Sigmoid colon (tissue), 7 donors: ENCODE results near the gene TSPAN5. TPM values are rescaled to one million over a fixed set of nuclear protein-coding genes. Genes with fewer than 3 reads are reported as not detected.

ENCODE experiments used
- DNase-seq: peaks from one replicate; pipeline ENCODE4 v3.0.0-alpha.2; 2019
- H3K27ac ChIP-seq, 4 donors: fragments of 200-600 bp; sonication (generic); one replicate each; pipeline ENCODE4 v1.5.1; 2016 to 2019; ENCODE audit warnings: mild to moderate bottlenecking in 1 of 4
- H3K27me3 ChIP-seq, 3 donors: fragments of 200-600 bp; sonication (generic); one replicate each; pipeline ENCODE4 v1.5.1; 2019; ENCODE audit warnings: mild to moderate bottlenecking in 1 of 3
- H3K36me3 ChIP-seq, 4 donors: fragments of 200-600 bp; sonication (generic); one replicate each; pipeline ENCODE4 v1.5.1; 2016 to 2019
- H3K4me1 ChIP-seq, 4 donors: fragments of 200-600 bp; sonication (generic); one replicate each; pipeline ENCODE4 v1.5.1; 2017 to 2019
- H3K4me3 ChIP-seq, 4 donors: fragments of 200-600 bp; sonication (generic); one replicate each; pipeline ENCODE4 v1.5.1; 2017 to 2019; ENCODE audit warnings: mild to moderate bottlenecking in 2 of 4, moderate library complexity in 1 of 4
- H3K9me3 ChIP-seq, 4 donors: fragments of 200-600 bp in 3 of 4; sonication (generic) in 3 of 4; one replicate each; pipeline versions ENCODE4 v1.5.1 to v1.6.1; 2013 to 2019
- EP300 ChIP-seq, 4 donors: sonication (generic); formaldehyde crosslinking; IDR thresholded peaks; one replicate each; pipeline ENCODE4 v1.6.1; 2017; ENCODE audit warnings: antibody characterized with exemption in 4 of 4
- POLR2A ChIP-seq, 2 donors: fragments of 450-650 bp; IDR thresholded peaks; one replicate each; pipeline ENCODE4 v1.6.1; 2016; ENCODE audit warnings: antibody characterized with exemption in 2 of 2, mild to moderate bottlenecking in 2 of 2, moderate library complexity in 2 of 2
- POLR2AphosphoS5 ChIP-seq, 4 donors: sonication (generic); formaldehyde crosslinking; IDR thresholded peaks; one replicate each; pipeline ENCODE4 v1.6.1; 2017; ENCODE audit warnings: antibody characterized with exemption in 4 of 4
- WGBS, 2 donors: extraction: QIAGEN DNeasy Blood & Tissue Kit; methylation state at CpG; one replicate each; pipeline ENCODE4 v1.1.7; 2013; 5-methylcytosine and 5-hydroxymethylcytosine counted together
- intact Hi-C: fragments of 100-400 bp; cut with DNase I; formaldehyde crosslinking; loops from one replicate; pipeline ENCODE4 v1.15.1; 2023
- polyA plus RNA-seq, 3 donors: library from polyadenylated mRNA; stranded (reverse); fragments of 200-250 nt; gene quantifications; one replicate each; pipeline ENCODE4 v1.2.3, GENCODE V29; 2013
- total RNA-seq, 4 donors: library from RNA; depleted of rRNA; stranded (reverse); fragments of >200 nt; gene quantifications; one replicate each; pipeline ENCODE4 v1.1.0, GENCODE V29; 2016
- TF ChIP-seq, protein P1 (sequence below), 4 experiments: fragments of 450-650 bp in 3 of 4; fragments of 200-600 bp in 1 of 4; IDR thresholded peaks; one replicate each; pipeline ENCODE4 v1.5.1; 2016 to 2019; ENCODE audit warnings: antibody characterized with exemption in 4 of 4, mild to moderate bottlenecking in 3 of 4, moderate library complexity in 2 of 4
- donor health status: healthy with polysubstance abuse.
- donor health status: Bipolar disorder and iron deficiency.
- donor health status: healthy.

The TSPAN5 gene
- total and polyA plus RNA-seq, 7 donors, result 1.2 to 18.6 (median 11.2) TPM

DNA sequence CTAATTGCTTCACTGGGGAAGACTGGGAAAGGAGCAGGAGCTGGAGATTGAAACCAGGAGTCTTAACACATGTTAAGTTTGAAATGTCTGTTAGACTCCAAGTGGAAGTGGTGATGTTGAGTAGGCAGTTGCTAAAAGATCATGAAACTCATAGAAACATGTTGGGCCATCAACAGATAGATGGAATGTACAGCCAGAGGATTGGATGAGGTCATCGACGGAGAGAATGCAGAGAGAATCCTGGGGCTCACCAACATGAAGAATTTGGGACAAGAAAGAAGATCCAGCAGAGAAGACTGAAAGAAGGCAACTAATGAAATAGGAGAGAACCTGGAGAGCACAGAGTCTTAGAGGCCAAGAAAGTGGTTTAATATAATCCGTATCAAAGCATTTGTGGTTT is 19.4 kb upstream of the TSPAN5 start:
- Histone ChIP-seq H3K9me3 (no peaks in the 10 kb centered on the region), H3K27ac (no peak overlapping the region), H3K4me1 (peaks cover 0 to 3% (median 0%) of the 10 kb centered on the region in 4 donors), H3K4me3 (no peak overlapping the region), H3K27me3 (no peaks in the 10 kb centered on the region), H3K36me3 (no peaks in the 10 kb centered on the region)
- intact Hi-C loops, result no loop called here
- TF ChIP-seq EP300 (IDR thresholded peaks at IDR 0.05), result no peak
- no peak for TF ChIP-seq POLR2A (IDR thresholded peaks at IDR 0.05)
- no peak for TF ChIP-seq POLR2AphosphoS5 (IDR thresholded peaks at IDR 0.05)
- TF ChIP-seq, protein P1, sequence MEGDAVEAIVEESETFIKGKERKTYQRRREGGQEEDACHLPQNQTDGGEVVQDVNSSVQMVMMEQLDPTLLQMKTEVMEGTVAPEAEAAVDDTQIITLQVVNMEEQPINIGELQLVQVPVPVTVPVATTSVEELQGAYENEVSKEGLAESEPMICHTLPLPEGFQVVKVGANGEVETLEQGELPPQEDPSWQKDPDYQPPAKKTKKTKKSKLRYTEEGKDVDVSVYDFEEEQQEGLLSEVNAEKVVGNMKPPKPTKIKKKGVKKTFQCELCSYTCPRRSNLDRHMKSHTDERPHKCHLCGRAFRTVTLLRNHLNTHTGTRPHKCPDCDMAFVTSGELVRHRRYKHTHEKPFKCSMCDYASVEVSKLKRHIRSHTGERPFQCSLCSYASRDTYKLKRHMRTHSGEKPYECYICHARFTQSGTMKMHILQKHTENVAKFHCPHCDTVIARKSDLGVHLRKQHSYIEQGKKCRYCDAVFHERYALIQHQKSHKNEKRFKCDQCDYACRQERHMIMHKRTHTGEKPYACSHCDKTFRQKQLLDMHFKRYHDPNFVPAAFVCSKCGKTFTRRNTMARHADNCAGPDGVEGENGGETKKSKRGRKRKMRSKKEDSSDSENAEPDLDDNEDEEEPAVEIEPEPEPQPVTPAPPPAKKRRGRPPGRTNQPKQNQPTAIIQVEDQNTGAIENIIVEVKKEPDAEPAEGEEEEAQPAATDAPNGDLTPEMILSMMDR (IDR thresholded peaks at IDR 0.05), result no peak
- 94 to 97% methylated on average over 3 of the region's 3 CpGs for WGBS, 2 donors
- no peak for DNase-seq

GRCh38 chr4:98674404-98675173 is 16.2 kb upstream of the TSPAN5 start:
- DNase-seq, result no peak
- intact Hi-C loops, result no loop called here
- Histone ChIP-seq H3K4me1 (no peaks in the 10 kb centered on the region), H3K9me3 (no peaks in the 10 kb centered on the region), H3K4me3 (no peak overlapping the region), H3K27ac (no peak overlapping the region), H3K27me3 (no peaks in the 10 kb centered on the region), H3K36me3 (no peaks in the 10 kb centered on the region)
- WGBS, 2 donors, result 91 to 92% methylated on average over 4 of the region's 4 CpGs
- TF ChIP-seq, protein P1 (IDR thresholded peaks at IDR 0.05), result no peak
- TF ChIP-seq POLR2AphosphoS5 (IDR thresholded peaks at IDR 0.05), result no peak

- DNase-seq, result no peak
- Histone ChIP-seq H3K4me1 (no peaks in the 10 kb centered on the region), H3K27me3 (no peaks in the 10 kb centered on the region), H3K36me3 (no peaks in the 10 kb centered on the region), H3K4me3 (no peak overlapping the region), H3K27ac (no peak overlapping the region), H3K9me3 (no peaks in the 10 kb centered on the region)
- no peak for TF ChIP-seq POLR2AphosphoS5 (IDR thresholded peaks at IDR 0.05)
- TF ChIP-seq, protein P1 (IDR thresholded peaks at IDR 0.05), result no peak
- TF ChIP-seq POLR2A (IDR thresholded peaks at IDR 0.05), result no peak
- no peak for TF ChIP-seq EP300 (IDR thresholded peaks at IDR 0.05)
- intact Hi-C loops, result no loop called here
- 94 to 95% methylated on average over 6 of the region's 6 CpGs for WGBS, 2 donors
Measured at GRCh38 chr4:98673978-98674377, 15.6 kb upstream of the TSPAN5 start.

DNA sequence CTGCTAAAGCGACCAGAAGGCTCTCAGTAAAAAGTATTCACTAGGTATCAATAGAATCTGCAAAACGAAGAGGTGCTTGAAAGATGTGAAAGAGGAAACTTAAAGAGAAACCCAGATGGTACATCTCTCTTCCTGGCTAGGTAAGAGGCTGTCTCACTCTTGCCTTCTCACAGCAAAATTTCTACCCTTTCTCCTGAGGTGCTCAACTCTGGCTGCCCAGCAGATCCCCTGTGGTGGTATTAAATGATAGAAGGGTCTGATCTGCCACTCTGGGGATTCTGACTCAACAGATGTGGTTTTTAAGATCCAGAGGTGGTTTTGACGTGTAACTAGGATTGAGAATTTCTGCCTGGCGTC is 14.9 kb upstream of the TSPAN5 start:
- Histone ChIP-seq H3K27ac (no peak overlapping the region), H3K36me3 (no peaks in the 10 kb centered on the region), H3K4me1 (no peaks in the 10 kb centered on the region), H3K9me3 (no peaks in the 10 kb centered on the region), H3K4me3 (no peak overlapping the region), H3K27me3 (no peaks in the 10 kb centered on the region)
- no peak for DNase-seq
- TF ChIP-seq POLR2AphosphoS5 (IDR thresholded peaks at IDR 0.05) (no peak), EP300 (IDR thresholded peaks at IDR 0.05) (no peak), POLR2A (IDR thresholded peaks at IDR 0.05) (no peak)
- TF ChIP-seq, protein P1 (IDR thresholded peaks at IDR 0.05), result no peak
- intact Hi-C loops, result no loop called here
- WGBS, 2 donors, result 53 to 69% methylated on average over 4 of the region's 4 CpGs
